Measurements from ENCODE around the gene DDX50.
"Not testable (repeated sequence)": the region's sequence is repeated elsewhere in the genome, so short reads cannot be mapped to it uniquely, and the experiment has no call there.

Gene DDX50

GRCh38 chr10:68902382-68902781, 1.3 kb downstream of the DDX50 start:
- FAIRE-seq = no peak

- no peak for FAIRE-seq
These were observed 23.5 kb downstream of the DDX50 start for GRCh38 chr10:68924593-68924992.

- no peak for FAIRE-seq
These were observed 24.4 kb downstream of the DDX50 start for GRCh38 chr10:68925489-68925888.

- not testable (repeated sequence) for FAIRE-seq
These were observed 28.0 kb downstream of the DDX50 start for GRCh38 chr10:68929157-68929556.

- not testable (repeated sequence) for FAIRE-seq
These were observed 28.8 kb downstream of the DDX50 start for GRCh38 chr10:68929888-68930287.

GRCh38 chr10:68932860-68933259, 31.7 kb downstream of the DDX50 start:
- not testable (repeated sequence) for FAIRE-seq

GRCh38 chr10:68934994-68935393, 33.9 kb downstream of the DDX50 start:
- no peak for FAIRE-seq

GRCh38 chr10:68938117-68938516, 37.0 kb downstream of the DDX50 start:
- FAIRE-seq = no peak

- no peak for FAIRE-seq
These were observed 37.8 kb downstream of the DDX50 start for GRCh38 chr10:68938884-68939283.

- not testable (repeated sequence) for FAIRE-seq
These were observed 39.8 kb downstream of the DDX50 start for GRCh38 chr10:68940917-68941316.

- no peak for FAIRE-seq
These were observed 49.5 kb downstream of the DDX50 start for GRCh38 chr10:68950598-68950997.

- FAIRE-seq = no peak
These were observed 53.8 kb downstream of the DDX50 start for GRCh38 chr10:68954904-68955303.

- FAIRE-seq = no peak
These were observed 54.3 kb downstream of the DDX50 start for GRCh38 chr10:68955355-68955831.

GRCh38 chr10:68955832-68956532, 54.9 kb downstream of the DDX50 start, which contains the start of gene DDX21:
TSS of gene DDX21 (plus strand) at chr10:68956170. CDS start at chr10:68956226, 56 bp downstream.
- FAIRE-seq = no peak

GRCh38 chr10:68957284-68957615, 56.1 kb downstream of the DDX50 start:
- no peak for FAIRE-seq

GRCh38 chr10:68957654-68958053, 56.5 kb downstream of the DDX50 start:
- FAIRE-seq = no peak

GRCh38 chr10:68959695-68960527, 58.8 kb downstream of the DDX50 start:
- no peak for FAIRE-seq

- no peak for FAIRE-seq
These were observed 62.0 kb downstream of the DDX50 start for GRCh38 chr10:68963151-68963550.

- no peak for FAIRE-seq
These were observed 72.9 kb downstream of the DDX50 start for GRCh38 chr10:68973975-68974374.

- not testable (repeated sequence) for FAIRE-seq
These were observed 74.9 kb downstream of the DDX50 start for GRCh38 chr10:68975936-68976473.

- FAIRE-seq = not testable (repeated sequence)
These were observed 78.6 kb downstream of the DDX50 start for GRCh38 chr10:68979738-68980137.

GRCh38 chr10:68981074-68981473, 80.0 kb downstream of the DDX50 start:
- no peak for FAIRE-seq

GRCh38 chr10:68982389-68982788, 81.3 kb downstream of the DDX50 start:
- FAIRE-seq = no peak

GRCh38 chr10:68987611-68988010, 86.5 kb downstream of the DDX50 start:
- FAIRE-seq = no peak
